Stimulated activated CD4-positive, alpha-beta T cell treated with anti-CD3 and anti-CD28 coated beads, Interleukin-1b, Interleukin-23, amount 100 ng/mL, for 1 hour (primary cell): ENCODE data around the gene ATP12A.

ENCODE experiments used
- DNase-seq, 2 donors: peaks; one replicate each; pipeline ENCODE4 v3.0.0-alpha.2; 2020; ENCODE audit warnings: low read depth in 2 of 2

The ATP12A gene

GRCh38 chr13:24688111-24688510, 7.9 kb downstream of the ATP12A start:
- no peak for DNase-seq

GRCh38 chr13:24688950-24689349, 8.7 kb downstream of the ATP12A start:
- DNase-seq = no peak

- DNase-seq = no peak
These were observed 11.2 kb downstream of the ATP12A start for GRCh38 chr13:24691381-24691780.

- no peak for DNase-seq
These were observed 12.4 kb downstream of the ATP12A start for GRCh38 chr13:24692561-24692960.

GRCh38 chr13:24693862-24694471, 13.8 kb downstream of the ATP12A start:
- no peak for DNase-seq

- DNase-seq = no peak
These were observed 14.7 kb downstream of the ATP12A start for GRCh38 chr13:24694907-24695306.

- no peak for DNase-seq
These were observed 18.5 kb downstream of the ATP12A start for GRCh38 chr13:24698686-24699085.

GRCh38 chr13:24699541-24699940, 19.3 kb downstream of the ATP12A start:
- DNase-seq = no peak

- no peak for DNase-seq
These were observed 20.3 kb downstream of the ATP12A start for GRCh38 chr13:24700539-24700938.

- DNase-seq = no peak
These were observed 26.8 kb downstream of the ATP12A start for GRCh38 chr13:24706886-24707585.

GRCh38 chr13:24709186-24709913, 29.1 kb downstream of the ATP12A start:
- DNase-seq = no peak

- no peak for DNase-seq
These were observed 32.8 kb downstream of the ATP12A start for GRCh38 chr13:24713022-24713421.

GRCh38 chr13:24716011-24716410, 35.8 kb downstream of the ATP12A start:
- no peak for DNase-seq

GRCh38 chr13:24716446-24716845, 36.2 kb downstream of the ATP12A start:
- no peak for DNase-seq

- no peak for DNase-seq
These were observed 37.0 kb downstream of the ATP12A start for GRCh38 chr13:24717217-24717616.

- no peak for DNase-seq
These were observed 38.2 kb downstream of the ATP12A start for GRCh38 chr13:24718192-24718965.

GRCh38 chr13:24719139-24719538, 38.9 kb downstream of the ATP12A start:
- DNase-seq = no peak

GRCh38 chr13:24723206-24723605, 43.0 kb downstream of the ATP12A start:
- no peak for DNase-seq

GRCh38 chr13:24724714-24725113, 44.5 kb downstream of the ATP12A start:
- DNase-seq = no peak

- DNase-seq = no peak
These were observed 45.2 kb downstream of the ATP12A start for GRCh38 chr13:24725379-24725778.

GRCh38 chr13:24727731-24728601, 47.8 kb downstream of the ATP12A start:
- peak; percentile 28 to 30 for DNase-seq
